Caco-2 (cell line): ENCODE results near the gene TRPC4. TPM values are rescaled to one million over a fixed set of nuclear protein-coding genes. Genes with fewer than 3 reads are reported as not detected.

ENCODE experiments used
- BruUV-seq: library from RNA; stranded (reverse); fragments of 400-500 nt; replicated peaks from 2 replicates; lab custom pipeline; 2021; lab: Mats Ljungman, UMichigan
- CTCF ChIA-PET: fragments of 300-600 bp; sonication (Branson Sonifier 250); formaldehyde crosslinking; loops from one replicate; lab custom pipeline; 2022; ENCODE audit warnings: antibody characterized with exemption; lab: Charles Lee
- POLR2A ChIA-PET: fragments of 300-600 bp; sonication (Branson Sonifier 250); formaldehyde crosslinking; loops from one replicate; lab custom pipeline; 2022; ENCODE audit warnings: antibody characterized with exemption; lab: Charles Lee
- DNase-seq, 2 experiments: peaks; one replicate each; pipeline versions ENCODE4 v3.0.0 to v3.0.0-alpha.2; 2020 to 2022
- H3K27me3 ChIP-seq: replicated peaks from 2 replicates; pipeline ENCODE4 v1.6.0; 2011; ENCODE audit warnings: low read length; ENCODE audit not compliant: control insufficient read depth, insufficient read depth
- H3K36me3 ChIP-seq: 2 replicates; pipeline ENCODE4 v1.5.1; 2011; ENCODE audit warnings: low read length; ENCODE audit not compliant: control insufficient read depth, insufficient read depth
- H3K4me1 ChIP-seq: fragments of 250-450 bp; sonication (Bioruptor Pico); 2 replicates; pipeline ENCODE4 v1.5.1; 2020; ENCODE audit warnings: mild to moderate bottlenecking
- H3K4me3 ChIP-seq: 2 replicates; pipeline ENCODE4 v1.5.1; 2011; ENCODE audit warnings: low read depth, mild to moderate bottlenecking, control low read depth, low read length
- H3K9me3 ChIP-seq: fragments of 250-450 bp; sonication (Bioruptor Pico); 2 replicates; pipeline ENCODE4 v1.5.1; 2020; ENCODE audit warnings: mild to moderate bottlenecking, moderate library complexity
- H3K27ac Mint-ChIP-seq: one replicate; pipeline ENCODE4 v1.8.0; 2022; ENCODE audit warnings: mixed read lengths; ENCODE audit not compliant: unreplicated experiment
- H3K27me3 Mint-ChIP-seq: one replicate; pipeline ENCODE4 v1.8.0; 2022; ENCODE audit warnings: mixed read lengths; ENCODE audit not compliant: insufficient read depth, unreplicated experiment
- H3K36me3 Mint-ChIP-seq: one replicate; pipeline ENCODE4 v1.8.0; 2022; ENCODE audit warnings: mild to moderate bottlenecking, mixed read lengths; ENCODE audit not compliant: insufficient read depth, unreplicated experiment
- H3K4me1 Mint-ChIP-seq: one replicate; pipeline ENCODE4 v1.8.0; 2022; ENCODE audit warnings: low read depth, mixed read lengths; ENCODE audit not compliant: unreplicated experiment
- H3K4me3 Mint-ChIP-seq: one replicate; pipeline ENCODE4 v1.8.0; 2022; ENCODE audit warnings: mild to moderate bottlenecking, moderate library complexity, mixed read lengths; ENCODE audit not compliant: unreplicated experiment
- H3K9me3 Mint-ChIP-seq: one replicate; pipeline ENCODE4 v1.8.0; 2022; ENCODE audit warnings: mixed read lengths; ENCODE audit not compliant: unreplicated experiment
- intact Hi-C: fragments of 100-400 bp; cut with micrococcal nuclease; formaldehyde crosslinking; loops from one replicate; pipeline ENCODE4 v1.10.0; 2022; ENCODE audit not compliant: unreplicated experiment
- total RNA-seq: library from RNA; stranded (reverse); gene quantifications from 2 replicates; pipeline ENCODE4 v1.2.3, GENCODE V29; 2022
- TF ChIP-seq, protein P1 (sequence below), 2 experiments: fragments of 200-600 bp in 1 of 2; IDR thresholded peaks; 1 replicate in 1 of 2; 2 replicates in 1 of 2; pipeline versions ENCODE4 v1.5.1 to v1.8.0; 2011 to 2022; ENCODE audit warnings: antibody characterized with exemption in 1 of 2, control low read depth in 1 of 2, inconsistent platforms in 1 of 2, low read depth in 1 of 2, low read length in 1 of 2, mild to moderate bottlenecking in 1 of 2, moderate library complexity in 1 of 2; ENCODE audit not compliant: insufficient read depth in 1 of 2, severe bottlenecking in 1 of 2, unreplicated experiment in 1 of 2

Gene TRPC4
- total RNA-seq, 1 experiment from 2014 or later = not detected

DNA sequence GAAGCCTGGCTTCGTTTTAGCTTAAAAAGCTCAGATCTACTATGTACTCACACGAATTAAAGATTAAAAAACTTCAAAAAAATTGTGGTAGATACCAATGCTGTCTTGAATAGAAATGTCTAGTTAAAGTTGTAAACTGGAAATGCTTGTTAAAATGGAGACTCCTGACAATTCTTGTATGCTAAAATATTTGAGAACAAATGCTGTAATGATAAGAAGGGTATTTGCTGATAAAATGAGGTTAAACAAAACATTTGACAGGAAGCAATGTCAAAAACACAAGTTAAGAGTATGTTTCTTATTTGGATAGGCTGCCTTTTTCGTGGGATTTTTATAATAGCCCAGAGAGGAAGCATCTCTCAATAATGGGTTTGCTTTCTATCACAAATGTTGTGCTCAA lies 223.0 kb downstream of the TRPC4 start:
- ChIA-PET POLR2A (no interaction called here), CTCF (no interaction called here)
- TF ChIP-seq, protein P1, sequence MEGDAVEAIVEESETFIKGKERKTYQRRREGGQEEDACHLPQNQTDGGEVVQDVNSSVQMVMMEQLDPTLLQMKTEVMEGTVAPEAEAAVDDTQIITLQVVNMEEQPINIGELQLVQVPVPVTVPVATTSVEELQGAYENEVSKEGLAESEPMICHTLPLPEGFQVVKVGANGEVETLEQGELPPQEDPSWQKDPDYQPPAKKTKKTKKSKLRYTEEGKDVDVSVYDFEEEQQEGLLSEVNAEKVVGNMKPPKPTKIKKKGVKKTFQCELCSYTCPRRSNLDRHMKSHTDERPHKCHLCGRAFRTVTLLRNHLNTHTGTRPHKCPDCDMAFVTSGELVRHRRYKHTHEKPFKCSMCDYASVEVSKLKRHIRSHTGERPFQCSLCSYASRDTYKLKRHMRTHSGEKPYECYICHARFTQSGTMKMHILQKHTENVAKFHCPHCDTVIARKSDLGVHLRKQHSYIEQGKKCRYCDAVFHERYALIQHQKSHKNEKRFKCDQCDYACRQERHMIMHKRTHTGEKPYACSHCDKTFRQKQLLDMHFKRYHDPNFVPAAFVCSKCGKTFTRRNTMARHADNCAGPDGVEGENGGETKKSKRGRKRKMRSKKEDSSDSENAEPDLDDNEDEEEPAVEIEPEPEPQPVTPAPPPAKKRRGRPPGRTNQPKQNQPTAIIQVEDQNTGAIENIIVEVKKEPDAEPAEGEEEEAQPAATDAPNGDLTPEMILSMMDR (IDR thresholded peaks at IDR 0.05; ENCODE audit: insufficient read depth in 1 of 2, low read depth in 1 of 2, low read length in 1 of 2, severe bottlenecking in 1 of 2, unreplicated experiment in 1 of 2) = no peak
- Histone ChIP-seq H3K4me3 (no peak overlapping the region), H3K4me1 (peaks cover 4% of the 10 kb centered on the region; the same call in 1 of the 2 replicates), H3K9me3 (no peaks in the 10 kb centered on the region), H3K27me3 (no peaks in the 10 kb centered on the region), H3K36me3 (no peaks in the 10 kb centered on the region)
- Mint-ChIP-seq H3K27ac (no peak overlapping the region), H3K4me3 (no peak overlapping the region), H3K36me3 (no peaks in the 10 kb centered on the region), H3K4me1 (peaks cover 7% of the 10 kb centered on the region), H3K9me3 (no peaks in the 10 kb centered on the region), H3K27me3 (peaks cover 12% of the 10 kb centered on the region)
- DNase-seq = no peak
- intact Hi-C loops = no loop called here
- BruUV-seq = no TSS peak

DNA sequence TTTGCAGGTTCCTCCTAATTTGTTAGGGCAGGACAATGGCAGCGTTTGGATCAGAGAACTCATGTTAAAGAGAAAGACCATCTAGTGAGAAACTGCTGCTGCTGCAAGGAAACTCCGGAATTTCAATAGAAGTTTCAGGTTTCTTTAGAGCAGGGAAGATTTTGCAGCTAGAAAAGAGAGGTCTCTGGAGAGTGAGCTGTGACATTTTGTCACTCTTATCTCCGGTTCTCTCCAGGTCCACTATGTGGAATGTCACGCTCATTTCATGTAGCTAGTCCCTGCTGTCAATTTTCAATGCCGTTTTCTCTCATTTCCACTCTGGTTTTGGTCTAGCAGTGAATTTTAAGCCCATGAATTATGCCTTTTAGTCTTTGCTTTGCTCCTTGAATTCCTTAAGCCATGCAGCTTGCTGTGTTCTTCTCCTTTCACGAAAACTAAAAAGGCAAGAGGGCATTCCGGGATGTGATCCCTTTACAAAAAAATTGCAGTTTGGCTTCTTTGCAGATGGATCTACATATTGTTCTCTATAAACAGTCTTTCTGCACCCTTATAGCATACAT lies 224.3 kb downstream of the TRPC4 start:
- Mint-ChIP-seq H3K9me3 (no peaks in the 10 kb centered on the region), H3K27ac (no peak overlapping the region), H3K4me3 (no peak overlapping the region), H3K36me3 (no peaks in the 10 kb centered on the region), H3K27me3 (peaks cover 14% of the 10 kb centered on the region), H3K4me1 (peaks cover 7% of the 10 kb centered on the region)
- ChIA-PET POLR2A (no interaction called here), CTCF (no interaction called here)
- no TSS peak for BruUV-seq
- TF ChIP-seq, protein P1 (IDR thresholded peaks at IDR 0.05; ENCODE audit: insufficient read depth in 1 of 2, low read depth in 1 of 2, low read length in 1 of 2, severe bottlenecking in 1 of 2, unreplicated experiment in 1 of 2) = no peak
- Histone ChIP-seq H3K36me3 (no peaks in the 10 kb centered on the region), H3K27me3 (no peaks in the 10 kb centered on the region), H3K4me3 (no peak overlapping the region), H3K4me1 (peaks cover 4% of the 10 kb centered on the region; the same call in 1 of the 2 replicates), H3K9me3 (no peaks in the 10 kb centered on the region)
- intact Hi-C loops = no loop called here
- DNase-seq = no peak

- intact Hi-C loops = loop anchor here (5.0 kb wide), 1 partner anchor 406 kb away; no protein-coding TSS in a partner anchor
- CTCF ChIA-PET = no interaction called here
- no peaks in the 10 kb centered on the region for H3K36me3 Mint-ChIP-seq
Observed at GRCh38 chr13:37641391-37641790, 228.2 kb downstream of the TRPC4 start.

More at GRCh38 chr13:37641391-37641790, 228.2 kb downstream of the TRPC4 start:
- Mint-ChIP-seq H3K9me3 (no peaks in the 10 kb centered on the region), H3K27me3 (peaks cover 21% of the 10 kb centered on the region), H3K4me1 (no peaks in the 10 kb centered on the region), H3K4me3 (no peak overlapping the region), H3K27ac (no peak overlapping the region)
- POLR2A ChIA-PET = no interaction called here
- DNase-seq = no peak
- H3K9me3 ChIP-seq = no peaks in the 10 kb centered on the region
- 0 out of 2 replicates have a peak, but pooled peaks cover under 1% of the 10 kb centered on the region for H3K4me1 ChIP-seq
- no TSS peak for BruUV-seq
- H3K27me3 ChIP-seq = no peaks in the 10 kb centered on the region
- TF ChIP-seq, protein P1 (IDR thresholded peaks at IDR 0.05; ENCODE audit: insufficient read depth in 1 of 2, low read depth in 1 of 2, low read length in 1 of 2, severe bottlenecking in 1 of 2, unreplicated experiment in 1 of 2) = no peak
- H3K4me3 ChIP-seq = no peak overlapping the region
- H3K36me3 ChIP-seq = no peaks in the 10 kb centered on the region
